HTERT RPE-1 (cell line): Measurements from ENCODE around the gene RPS3.
"Not testable (repeated sequence)": the region's sequence is repeated elsewhere in the genome, so short reads cannot be mapped to it uniquely, and the experiment has no call there.

ENCODE experiments used
- in situ Hi-C: fragments of 300-500 bp; cut with MboI; formaldehyde crosslinking; loops from 4 replicates; pipeline ENCODE4 v1.14.3; 2020; ENCODE audit warnings: low sequenced_read_pairs

The RPS3 gene

GRCh38 chr11:75380245-75380644 lies 19.1 kb upstream of the RPS3 start:
- in situ Hi-C loops, result no loop called here

DNA sequence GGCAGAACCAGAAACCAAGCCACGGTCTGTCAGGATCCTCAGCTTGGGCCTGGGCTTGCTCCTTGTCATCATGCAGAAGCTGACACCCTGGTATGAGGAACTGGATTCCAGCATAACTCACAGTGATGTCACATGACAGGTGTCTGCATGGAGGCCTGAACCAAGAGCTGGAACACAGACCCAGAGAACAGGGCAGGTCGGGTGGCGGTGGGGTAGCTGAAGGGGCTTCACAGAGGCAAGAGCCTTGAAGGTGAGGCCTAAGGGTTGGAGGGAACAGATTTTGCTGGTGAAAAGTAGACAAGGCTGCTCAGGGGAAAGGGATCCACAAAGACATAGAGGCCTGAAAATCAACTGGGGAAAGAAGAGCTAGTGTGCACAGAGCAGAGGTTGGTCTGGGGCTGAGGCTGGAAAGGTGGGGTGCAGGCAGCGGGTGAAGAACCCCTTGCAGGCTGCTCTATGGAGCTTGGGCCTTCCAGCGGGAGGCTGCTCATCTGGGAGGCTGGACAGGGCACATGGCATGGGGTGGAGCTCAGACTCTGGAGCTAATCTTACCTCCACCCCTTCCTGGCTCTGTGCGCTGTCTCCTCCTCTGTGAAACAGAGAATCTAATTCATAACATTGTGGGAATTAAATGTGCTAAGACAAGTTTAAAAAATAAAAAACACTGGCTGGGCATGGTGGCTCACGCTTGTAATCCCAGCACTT lies 18.4 kb upstream of the RPS3 start:
- in situ Hi-C loops, result no loop called here

GRCh38 chr11:75383246-75383645 lies 16.1 kb upstream of the RPS3 start:
- in situ Hi-C loops, result no loop called here

DNA sequence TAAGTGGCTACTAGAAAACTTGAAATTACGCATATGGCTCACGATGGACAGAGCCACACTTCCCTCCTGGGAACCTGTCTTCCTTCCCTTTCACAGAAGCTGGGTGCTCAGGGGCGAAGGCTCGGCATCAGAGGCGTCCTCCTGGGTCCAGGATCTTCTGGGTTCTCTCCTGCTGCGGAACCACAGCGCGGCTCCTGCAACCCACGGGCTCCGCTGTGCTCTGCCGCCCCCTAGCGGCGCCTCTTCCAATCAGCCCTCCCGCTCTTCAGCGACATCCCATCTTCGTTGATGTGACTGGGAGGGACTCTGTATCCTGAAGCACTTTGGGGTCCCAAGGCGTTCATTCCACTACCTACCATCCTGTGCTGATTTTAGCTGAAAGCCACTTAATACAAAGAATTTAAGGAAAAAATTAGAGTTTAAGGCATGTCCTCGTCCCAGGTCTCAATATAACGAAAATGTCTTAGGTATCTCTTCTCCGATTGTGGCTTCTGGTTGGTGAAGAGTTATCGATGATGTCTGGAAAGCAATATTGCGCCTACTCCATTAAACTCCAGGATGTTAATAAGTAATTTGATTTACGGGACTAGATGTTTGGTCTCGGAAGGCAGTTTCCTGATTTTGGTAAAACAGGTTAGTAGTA lies 14.8 kb upstream of the RPS3 start:
- in situ Hi-C loops, result no loop called here

DNA sequence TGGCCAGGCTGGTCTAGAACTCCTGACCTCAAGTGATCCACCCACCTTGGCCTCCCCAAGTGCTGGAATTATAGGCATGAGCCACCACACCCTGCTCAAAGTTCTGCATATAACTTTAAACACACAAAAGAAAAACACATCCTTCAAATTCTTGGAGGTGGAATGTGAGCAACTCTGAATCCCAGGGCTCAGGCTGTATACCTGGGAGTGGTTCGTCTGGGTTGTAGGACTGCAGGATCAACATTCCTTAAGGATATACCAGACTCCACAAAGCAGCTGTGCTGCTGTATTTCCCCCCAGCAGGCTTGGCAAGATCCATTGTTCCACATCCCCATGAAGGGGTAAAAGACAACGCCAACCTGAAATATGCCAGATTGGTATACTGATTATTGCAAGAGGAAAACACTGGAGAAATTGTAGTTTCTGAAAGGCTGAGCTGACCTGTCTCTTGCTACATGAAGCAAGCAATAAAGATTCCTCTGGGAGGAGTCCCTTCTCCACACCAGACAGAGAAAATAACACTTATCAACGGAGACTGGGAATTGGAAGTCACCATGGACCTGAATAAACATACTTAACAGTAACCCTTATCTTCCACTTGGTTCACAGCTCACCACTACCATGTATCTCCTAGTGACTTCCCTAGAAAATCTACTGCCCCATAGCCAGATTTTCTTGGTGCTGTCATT lies 12.2 kb upstream of the RPS3 start:
- in situ Hi-C loops, result no loop called here

GRCh38 chr11:75387736-75388294 lies 11.5 kb upstream of the RPS3 start:
- in situ Hi-C loops, result no loop called here

DNA sequence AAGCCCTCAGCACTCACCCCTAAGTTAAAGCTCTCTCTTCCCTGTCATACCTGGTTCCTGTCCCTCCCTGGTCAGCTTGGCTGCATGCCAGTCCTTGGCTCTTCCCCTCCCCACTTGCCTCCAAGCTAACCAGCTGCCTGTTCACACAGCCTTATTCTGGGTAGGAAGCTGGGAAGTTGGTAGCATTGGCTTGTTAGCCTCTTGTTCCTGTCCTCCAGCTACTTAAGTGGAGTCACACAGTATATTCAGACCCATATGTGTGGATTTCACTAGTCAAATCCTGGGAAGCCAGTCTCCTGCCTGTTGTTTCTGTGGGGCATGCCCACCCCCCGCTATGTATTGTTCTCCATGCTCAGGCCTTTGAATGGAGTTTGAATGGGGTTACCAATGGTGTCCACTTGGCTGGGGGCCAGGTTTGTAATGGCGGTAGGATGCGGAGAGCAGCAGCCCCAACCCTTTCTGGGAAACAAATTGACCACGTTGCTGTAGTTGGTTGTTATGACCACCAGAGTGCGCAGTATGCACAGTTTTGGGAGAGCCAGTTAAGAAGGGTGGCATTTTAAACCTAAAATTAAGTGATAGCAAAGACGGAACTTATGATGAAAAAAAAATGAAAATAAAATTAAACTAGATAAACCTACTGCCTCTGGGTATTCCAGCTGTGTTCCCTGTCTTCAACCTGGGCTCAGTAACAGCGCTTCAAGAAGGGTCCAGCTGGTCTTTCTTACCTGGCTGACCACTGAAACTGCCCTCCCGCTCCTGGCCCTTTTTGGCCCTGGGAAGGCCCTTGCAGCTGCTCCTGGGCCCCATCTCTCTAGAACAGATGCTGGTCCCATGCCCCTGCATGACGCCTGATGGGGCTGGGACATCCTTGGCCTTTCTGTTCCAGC lies 10.7 kb upstream of the RPS3 start:
- in situ Hi-C loops, result no loop called here

- in situ Hi-C loops, result no loop called here
Observed at GRCh38 chr11:75389276-75389605, 10.1 kb upstream of the RPS3 start.

GRCh38 chr11:75389925-75390324 lies 9.4 kb upstream of the RPS3 start:
- in situ Hi-C loops, result no loop called here

DNA sequence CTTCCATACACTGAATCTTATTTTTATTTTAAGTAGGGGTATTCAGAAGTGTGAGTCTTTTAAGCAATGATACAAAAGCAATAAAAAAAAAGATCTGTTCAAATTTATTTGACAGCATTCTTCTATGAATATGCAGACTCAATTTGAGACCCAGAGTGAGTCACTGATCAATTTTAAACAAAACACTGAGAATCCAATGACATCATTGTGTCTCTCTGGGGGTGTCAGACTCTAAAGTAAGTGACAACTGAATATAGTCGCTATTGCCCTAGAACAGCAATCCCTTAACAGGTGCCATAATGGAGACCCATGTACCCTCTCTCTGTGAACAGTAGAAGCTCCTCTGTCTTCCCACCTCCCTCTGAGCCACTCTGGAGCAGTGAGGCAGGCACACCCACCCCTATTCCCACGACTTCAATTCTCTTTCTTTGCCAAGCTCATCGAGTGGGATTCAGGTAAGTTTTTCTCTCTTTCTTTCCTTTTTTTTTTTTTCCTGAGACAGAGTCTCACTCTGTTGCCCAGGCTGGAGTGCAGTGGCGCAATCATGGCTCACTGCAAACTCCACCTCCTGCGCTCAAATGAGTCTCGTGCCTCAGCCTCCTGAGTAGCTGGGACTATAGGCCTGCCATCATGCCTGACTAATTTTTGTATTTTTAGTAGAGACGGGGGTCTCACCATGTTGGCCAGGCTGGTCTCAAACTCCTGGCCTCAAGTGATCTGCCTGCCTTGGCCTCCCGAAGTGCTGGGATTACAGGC lies 5.1 kb upstream of the RPS3 start:
- in situ Hi-C loops, result no loop called here

DNA sequence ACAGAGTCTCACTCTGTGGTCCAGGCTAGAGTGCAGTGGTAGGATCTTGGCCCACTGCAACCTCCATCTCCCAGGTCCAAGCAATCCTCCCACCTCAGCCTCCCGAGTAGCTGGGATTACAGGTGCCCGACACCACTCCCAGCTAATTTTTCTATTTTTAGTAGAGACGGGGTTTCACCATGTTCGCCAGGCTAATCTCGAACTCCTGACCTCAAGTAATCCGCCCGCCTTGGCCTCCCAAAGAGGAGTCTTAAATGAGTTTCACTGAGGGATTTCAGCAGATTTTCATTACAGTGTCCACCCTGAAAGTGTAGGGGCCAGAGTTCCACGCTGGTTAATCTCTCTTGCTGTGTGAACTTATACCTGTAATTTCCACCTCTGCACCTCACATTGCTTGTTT lies 412 bp upstream of the RPS3 start:
- in situ Hi-C loops, result no loop called here

- in situ Hi-C loops, result no loop called here
Observed at GRCh38 chr11:75400146-75400865, 988 bp downstream of the RPS3 start.

DNA sequence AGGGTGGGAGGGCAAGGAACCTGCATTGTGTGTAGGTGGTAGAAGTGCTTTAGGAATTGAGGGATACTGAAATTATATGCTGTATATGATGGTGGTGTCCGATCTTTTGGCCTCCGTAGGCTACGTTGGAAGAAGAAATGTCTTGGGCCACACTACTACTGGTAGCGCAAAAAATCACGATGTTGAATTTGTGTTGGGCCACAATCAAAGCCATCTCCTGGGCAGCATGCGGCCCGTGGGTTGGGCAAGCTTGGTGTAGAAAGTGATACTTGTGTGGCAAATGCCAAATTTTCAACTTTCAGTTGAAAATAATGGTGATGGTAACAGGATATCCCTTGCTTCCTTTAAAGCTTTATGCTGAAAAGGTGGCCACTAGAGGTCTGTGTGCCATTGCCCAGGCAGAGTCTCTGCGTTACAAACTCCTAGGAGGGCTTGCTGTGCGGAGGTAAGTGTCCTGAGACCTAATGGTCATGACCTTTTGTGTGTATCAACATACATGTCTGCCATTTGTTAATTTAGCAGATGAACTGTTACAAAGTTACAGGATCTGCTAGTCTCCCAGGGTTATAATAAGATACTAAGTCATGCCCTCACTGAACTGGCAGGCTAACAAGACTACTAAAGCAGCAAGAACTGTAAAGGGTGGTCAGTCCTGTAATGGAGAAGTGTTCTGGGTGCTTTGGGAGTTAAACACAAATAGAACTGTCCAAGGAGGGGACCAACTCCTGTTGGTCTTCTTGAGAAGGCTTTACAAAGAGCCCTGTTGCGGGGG lies 2.9 kb downstream of the RPS3 start:
- in situ Hi-C loops, result no loop called here

DNA sequence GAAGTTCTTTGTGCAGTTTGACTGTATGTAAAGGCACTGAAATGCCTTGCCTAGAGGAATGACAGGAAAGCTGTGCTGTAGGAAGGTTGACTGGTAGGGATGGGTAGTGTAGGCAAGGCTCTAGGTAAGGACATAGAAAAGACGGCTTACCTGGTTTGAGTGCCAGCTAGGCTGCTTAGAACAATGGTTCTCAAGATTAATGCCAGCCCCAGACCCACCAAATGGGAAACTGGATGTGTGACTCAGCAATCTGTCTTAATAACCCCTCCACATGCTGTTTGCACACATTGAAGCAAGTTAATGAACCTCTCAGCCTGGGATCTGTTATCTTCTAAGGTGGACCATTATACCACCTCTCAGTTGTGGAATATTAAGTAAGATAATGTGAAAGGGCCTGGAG lies 3.7 kb downstream of the RPS3 start:
- in situ Hi-C loops, result no loop called here

- in situ Hi-C loops, result no loop called here
Observed at GRCh38 chr11:75403983-75404658, 4.8 kb downstream of the RPS3 start.

- in situ Hi-C loops, result no loop called here
Observed at GRCh38 chr11:75406338-75406777, 7.0 kb downstream of the RPS3 start.

DNA sequence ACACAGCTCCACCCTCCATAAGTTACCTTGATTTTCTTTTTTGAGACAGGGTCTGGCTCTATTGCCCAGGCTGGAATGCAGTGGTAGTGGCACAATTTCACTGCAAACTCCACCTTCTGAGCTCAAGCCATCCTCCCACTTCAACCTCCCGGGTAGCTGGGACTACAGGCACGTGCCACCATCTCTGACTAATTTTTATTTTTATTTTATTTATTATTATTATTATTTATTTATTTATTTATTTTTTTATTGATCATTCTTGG lies 9.6 kb downstream of the RPS3 start:
- in situ Hi-C loops, result no loop called here

- in situ Hi-C loops, result not testable (repeated sequence)
Observed at GRCh38 chr11:75409971-75410370, 10.7 kb downstream of the RPS3 start.

GRCh38 chr11:75413146-75413545 lies 13.8 kb downstream of the RPS3 start:
- in situ Hi-C loops, result not testable (repeated sequence)
